Mesendoderm (in vitro differentiated cells): ENCODE data around the gene VRK2.
A peak's percentile ranks its signal among the peaks of the same experiment; 100 is the strongest.

Experiments
- DNase-seq: peaks from one replicate; pipeline ENCODE4 v3.0.0; 2013
- H2AK5ac ChIP-seq: 2 replicates; pipeline ENCODE4 v1.6.1; 2013; ENCODE audit warnings: low read length, inconsistent platforms
- H2BK120ac ChIP-seq: 2 replicates; pipeline ENCODE4 v1.6.1; 2013; ENCODE audit warnings: low read depth, mild to moderate bottlenecking, low read length, moderate library complexity, mixed read lengths
- H2BK15ac ChIP-seq: replicated peaks from 2 replicates; pipeline ENCODE4 v1.6.1; 2013; ENCODE audit warnings: low read depth, mild to moderate bottlenecking, moderate library complexity
- H2BK5ac ChIP-seq: 2 replicates; pipeline ENCODE4 v1.6.1; 2013; ENCODE audit warnings: low read length, inconsistent platforms
- H3K18ac ChIP-seq: 2 replicates; pipeline ENCODE4 v1.6.1; 2013; ENCODE audit warnings: mild to moderate bottlenecking, low read length, mixed read lengths
- H3K23ac ChIP-seq: one replicate; pipeline ENCODE4 v1.6.1; 2013; ENCODE audit warnings: low read length
- H3K27ac ChIP-seq: 2 replicates; pipeline ENCODE4 v1.5.1; 2013; ENCODE audit warnings: low read depth, mild to moderate bottlenecking, inconsistent platforms, low read length, moderate library complexity
- H3K27me3 ChIP-seq: 2 replicates; pipeline ENCODE4 v1.6.1; 2013; ENCODE audit warnings: low read length, control low read depth, mild to moderate bottlenecking, inconsistent platforms; ENCODE audit not compliant: insufficient read depth, poor library complexity
- H3K36me3 ChIP-seq: 2 replicates; pipeline ENCODE4 v1.6.1; 2013; ENCODE audit warnings: low read length, inconsistent platforms; ENCODE audit not compliant: control insufficient read depth, insufficient read depth
- H3K4ac ChIP-seq: one replicate; pipeline ENCODE4 v1.6.1; 2013; ENCODE audit warnings: low read depth, mild to moderate bottlenecking, low read length, moderate library complexity
- H3K4me1 ChIP-seq: 2 replicates; pipeline ENCODE4 v1.6.1; 2013; ENCODE audit warnings: low read depth, low read length, inconsistent platforms; ENCODE audit not compliant: control insufficient read depth
- H3K4me2 ChIP-seq: 2 replicates; pipeline ENCODE4 v1.6.1; 2013; ENCODE audit warnings: low read length
- H3K4me3 ChIP-seq: 2 replicates; pipeline ENCODE4 v1.5.1; 2013; ENCODE audit warnings: mild to moderate bottlenecking, low read length
- H3K56ac ChIP-seq: one replicate; pipeline ENCODE4 v1.6.1; 2013; ENCODE audit warnings: low read length
- H3K79me1 ChIP-seq: 2 replicates; pipeline ENCODE4 v1.6.1; 2013; ENCODE audit warnings: low read length, inconsistent platforms
- H3K79me2 ChIP-seq: 2 replicates; pipeline ENCODE4 v1.6.1; 2013; ENCODE audit warnings: mild to moderate bottlenecking, low read length; ENCODE audit not compliant: control insufficient read depth, insufficient read depth
- H3K9ac ChIP-seq: 2 replicates; pipeline ENCODE4 v1.6.1; 2013; ENCODE audit warnings: low read length, inconsistent platforms
- H4K5ac ChIP-seq: one replicate; pipeline ENCODE4 v1.6.1; 2013; ENCODE audit warnings: low read length
- H4K8ac ChIP-seq: one replicate; pipeline ENCODE4 v1.6.1; 2013; ENCODE audit warnings: low read depth, mild to moderate bottlenecking, control low read depth, low read length, moderate library complexity
- WGBS: extraction: QIAGEN DNeasy Blood & Tissue Kit; methylation state at CpG from one replicate; pipeline ENCODE4 v1.1.7; 2013; ENCODE audit warnings: low lambda C conversion rate, missing lambda C conversion rate; ENCODE audit not compliant: insufficient coverage; ENCODE audit errors: extremely low coverage; 5-methylcytosine and 5-hydroxymethylcytosine counted together

The VRK2 gene

GRCh38 chr2:58025150-58025933 lies 21.3 kb upstream of the VRK2 start:
- H3K9ac ChIP-seq: no peak overlapping the region
- no peak overlapping the region for H3K4me2 ChIP-seq
- H3K4me3 ChIP-seq: no peak overlapping the region
- no CpG with 5 or more reads among the region's 2 CpGs for WGBS
- H2BK120ac ChIP-seq: no peak overlapping the region
- no peaks in the 10 kb centered on the region for H3K36me3 ChIP-seq
- no peak overlapping the region for H3K23ac ChIP-seq
- H3K27ac ChIP-seq: no peak overlapping the region
- no peak overlapping the region for H2AK5ac ChIP-seq
- H3K56ac ChIP-seq: no peak overlapping the region
- no peaks in the 10 kb centered on the region for H3K79me1 ChIP-seq
- H3K79me2 ChIP-seq: no peaks in the 10 kb centered on the region
- H4K5ac ChIP-seq: no peak overlapping the region
- no peak overlapping the region for H3K18ac ChIP-seq
- H3K4me1 ChIP-seq: no peaks in the 10 kb centered on the region
- no peak overlapping the region for H2BK5ac ChIP-seq
- no peak overlapping the region for H4K8ac ChIP-seq
- H2BK15ac ChIP-seq: no peak overlapping the region
- DNase-seq: no peak
- H3K27me3 ChIP-seq: no peaks in the 10 kb centered on the region
- no peak overlapping the region for H3K4ac ChIP-seq

GRCh38 chr2:58027029-58027428 lies 19.6 kb upstream of the VRK2 start:
- H2BK15ac ChIP-seq: no peak overlapping the region
- no peak overlapping the region for H3K4me3 ChIP-seq
- H3K27me3 ChIP-seq: no peaks in the 10 kb centered on the region
- no peak overlapping the region for H3K18ac ChIP-seq
- no peak overlapping the region for H2AK5ac ChIP-seq
- H3K36me3 ChIP-seq: no peaks in the 10 kb centered on the region
- H3K4me2 ChIP-seq: no peak overlapping the region
- H3K56ac ChIP-seq: no peak overlapping the region
- no peak overlapping the region for H4K8ac ChIP-seq
- no peak overlapping the region for H2BK5ac ChIP-seq
- no peaks in the 10 kb centered on the region for H3K79me1 ChIP-seq
- no peak for DNase-seq
- H3K4ac ChIP-seq: no peak overlapping the region
- H3K4me1 ChIP-seq: no peaks in the 10 kb centered on the region
- H3K79me2 ChIP-seq: no peaks in the 10 kb centered on the region
- no peak overlapping the region for H3K9ac ChIP-seq
- no peak overlapping the region for H4K5ac ChIP-seq
- no peak overlapping the region for H3K27ac ChIP-seq
- H3K23ac ChIP-seq: no peak overlapping the region
- no peak overlapping the region for H2BK120ac ChIP-seq

- no peaks in the 10 kb centered on the region for H3K79me2 ChIP-seq
- H4K5ac ChIP-seq: no peak overlapping the region
- H3K36me3 ChIP-seq: no peaks in the 10 kb centered on the region
- no peak overlapping the region for H3K4me3 ChIP-seq
- WGBS: no CpG with 5 or more reads among the region's 1 CpG
- H3K27me3 ChIP-seq: no peaks in the 10 kb centered on the region
- H3K4ac ChIP-seq: no peak overlapping the region
- H4K8ac ChIP-seq: no peak overlapping the region
- H3K4me1 ChIP-seq: no peaks in the 10 kb centered on the region
- no peak overlapping the region for H3K27ac ChIP-seq
- no peak overlapping the region for H3K4me2 ChIP-seq
- H2BK15ac ChIP-seq: no peak overlapping the region
- no peak overlapping the region for H3K9ac ChIP-seq
- H3K18ac ChIP-seq: no peak overlapping the region
- H2BK5ac ChIP-seq: no peak overlapping the region
- H3K79me1 ChIP-seq: no peaks in the 10 kb centered on the region
- no peak overlapping the region for H2BK120ac ChIP-seq
- H2AK5ac ChIP-seq: no peak overlapping the region
- H3K56ac ChIP-seq: no peak overlapping the region
- no peak overlapping the region for H3K23ac ChIP-seq
- DNase-seq: no peak
Observed at GRCh38 chr2:58030771-58031170, 15.8 kb upstream of the VRK2 start.

- H3K4me3 ChIP-seq: no peak overlapping the region
- H3K4ac ChIP-seq: no peak overlapping the region
- no peaks in the 10 kb centered on the region for H3K79me1 ChIP-seq
- no CpG with 5 or more reads among the region's 3 CpGs for WGBS
- H2BK5ac ChIP-seq: no peak overlapping the region
- no peak overlapping the region for H3K27ac ChIP-seq
- no peak overlapping the region for H2BK120ac ChIP-seq
- no peak overlapping the region for H3K56ac ChIP-seq
- no peak overlapping the region for H3K9ac ChIP-seq
- no peaks in the 10 kb centered on the region for H3K27me3 ChIP-seq
- H3K18ac ChIP-seq: no peak overlapping the region
- H3K4me2 ChIP-seq: no peak overlapping the region
- H4K5ac ChIP-seq: no peak overlapping the region
- no peak overlapping the region for H2BK15ac ChIP-seq
- no peaks in the 10 kb centered on the region for H3K4me1 ChIP-seq
- H3K23ac ChIP-seq: no peak overlapping the region
- no peaks in the 10 kb centered on the region for H3K36me3 ChIP-seq
- DNase-seq: no peak
- H3K79me2 ChIP-seq: no peaks in the 10 kb centered on the region
- H2AK5ac ChIP-seq: no peak overlapping the region
- H4K8ac ChIP-seq: no peak overlapping the region
Observed at GRCh38 chr2:58032016-58032763, 14.4 kb upstream of the VRK2 start.

GRCh38 chr2:58032764-58033080 lies 13.9 kb upstream of the VRK2 start:
- H3K56ac ChIP-seq: no peak overlapping the region
- no peaks in the 10 kb centered on the region for H3K36me3 ChIP-seq
- no peak overlapping the region for H2BK5ac ChIP-seq
- H4K5ac ChIP-seq: no peak overlapping the region
- no peak overlapping the region for H3K18ac ChIP-seq
- H3K79me2 ChIP-seq: no peaks in the 10 kb centered on the region
- no peak overlapping the region for H2BK15ac ChIP-seq
- H3K4me2 ChIP-seq: no peak overlapping the region
- no peaks in the 10 kb centered on the region for H3K79me1 ChIP-seq
- no peaks in the 10 kb centered on the region for H3K4me1 ChIP-seq
- no peak overlapping the region for H2BK120ac ChIP-seq
- no peak overlapping the region for H3K23ac ChIP-seq
- no peak overlapping the region for H3K4me3 ChIP-seq
- H3K4ac ChIP-seq: no peak overlapping the region
- H2AK5ac ChIP-seq: no peak overlapping the region
- H3K27ac ChIP-seq: no peak overlapping the region
- no peaks in the 10 kb centered on the region for H3K27me3 ChIP-seq
- whole genome bisulfite sequencing: no CpG with 5 or more reads among the region's 1 CpG
- peak; percentile 23 for DNase-seq
- no peak overlapping the region for H4K8ac ChIP-seq
- no peak overlapping the region for H3K9ac ChIP-seq

GRCh38 chr2:58033530-58033929 lies 13.1 kb upstream of the VRK2 start:
- H4K5ac ChIP-seq: no peak overlapping the region

More at GRCh38 chr2:58033530-58033929, 13.1 kb upstream of the VRK2 start:
- Histone ChIP-seq H3K27ac (no peak overlapping the region), H3K27me3 (no peaks in the 10 kb centered on the region), H2BK5ac (no peak overlapping the region), H3K18ac (no peak overlapping the region), H3K23ac (no peak overlapping the region), H3K4ac (no peak overlapping the region), H3K79me1 (no peaks in the 10 kb centered on the region), H3K4me1 (no peaks in the 10 kb centered on the region), H3K36me3 (no peaks in the 10 kb centered on the region), H3K56ac (no peak overlapping the region), H3K9ac (no peak overlapping the region), H2BK15ac (no peak overlapping the region), H3K4me3 (no peak overlapping the region), H2BK120ac (no peak overlapping the region), H4K8ac (no peak overlapping the region), H2AK5ac (no peak overlapping the region), H3K79me2 (no peaks in the 10 kb centered on the region), H3K4me2 (no peak overlapping the region)
- no peak for DNase-seq
